Endothelial cell of umbilical vein (primary cell): ENCODE data around the gene TLR1. TPM values are rescaled to one million over a fixed set of nuclear protein-coding genes. Genes with fewer than 3 reads are reported as not detected.

Experiments
- BruUV-seq: library from RNA; stranded (reverse); fragments of 400-500 nt; replicated peaks from 2 replicates; lab custom pipeline; 2021; lab: Mats Ljungman, UMichigan
- CTCF ChIA-PET: fragments of 300-600, 350-600 bp; sonication (Branson Sonifier 250); formaldehyde crosslinking; loops from one replicate; lab custom pipeline; 2021; ENCODE audit warnings: antibody characterized with exemption, inconsistent platforms; lab: Charles Lee
- POLR2A ChIA-PET: fragments of 300-600, 350-600 bp; sonication (Branson Sonifier 250); formaldehyde crosslinking; loops from one replicate; lab custom pipeline; 2021; ENCODE audit warnings: antibody characterized with exemption, inconsistent platforms; lab: Charles Lee
- DNase-seq: peaks from one replicate; pipeline ENCODE4 v3.0.0-alpha.2; 2011; ENCODE audit warnings: low read depth, low spot score
- FAIRE-seq: peaks from 2 replicates; lab custom pipeline; 2011; peaks lifted over from hg19 to GRCh38; lab: Jason Lieb, UNC
- H2AFZ ChIP-seq: 2 replicates; pipeline ENCODE4 v1.6.0; 2012; ENCODE audit warnings: low read depth, low read length, control low read depth, inconsistent platforms
- H3K27ac ChIP-seq: 2 replicates; pipeline ENCODE4 v1.5.1; 2011; ENCODE audit warnings: low read depth, mild to moderate bottlenecking, control low read depth, low read length, moderate library complexity; ENCODE audit not compliant: insufficient read depth
- H3K27me3 ChIP-seq, 2 experiments: 2 replicates each; pipeline versions ENCODE4 v1.6.0 to v1.6.1; 2011; ENCODE audit warnings: low read length in 2 of 2, mixed read lengths in 1 of 2; ENCODE audit not compliant: control insufficient read depth in 2 of 2, insufficient read depth in 2 of 2
- H3K36me3 ChIP-seq, 2 experiments: 2 replicates in 1 of 2; 3 replicates in 1 of 2; pipeline ENCODE4 v1.5.1; 2011; ENCODE audit warnings: low read length in 2 of 2, mild to moderate bottlenecking in 1 of 2, moderate library complexity in 1 of 2; ENCODE audit not compliant: control insufficient read depth in 2 of 2, insufficient read depth in 2 of 2; ENCODE audit errors: extremely low read depth in 1 of 2
- H3K4me1 ChIP-seq: 3 replicates; pipeline ENCODE4 v1.5.1; 2011; ENCODE audit warnings: mild to moderate bottlenecking, low read length; ENCODE audit not compliant: control insufficient read depth, insufficient read depth; ENCODE audit errors: extremely low read depth
- H3K4me2 ChIP-seq: 2 replicates; pipeline ENCODE4 v1.6.1; 2011; ENCODE audit warnings: low read length, control low read depth, mixed read lengths; ENCODE audit not compliant: insufficient read depth
- H3K4me3 ChIP-seq, 3 experiments: fragments of 200-600 bp in 1 of 3; sonication (generic), shearing (Covaris generic) in 1 of 3; replicated peaks in 1 of 3; 2 replicates each; pipeline ENCODE4 v1.5.1; 2011 to 2016; ENCODE audit warnings: control low read depth in 3 of 3, low read length in 3 of 3, mild to moderate bottlenecking in 2 of 3, inconsistent platforms in 1 of 3, low read depth in 1 of 3, moderate library complexity in 1 of 3; ENCODE audit not compliant: insufficient read depth in 1 of 3
- H3K79me2 ChIP-seq: 2 replicates; pipeline ENCODE4 v1.6.0; 2012; ENCODE audit warnings: low read length, inconsistent platforms; ENCODE audit not compliant: control insufficient read depth, insufficient read depth
- H3K9ac ChIP-seq: replicated peaks from 2 replicates; pipeline ENCODE3; 2011; ENCODE audit warnings: low read length, control low read depth; ENCODE audit not compliant: insufficient read depth; ENCODE audit errors: extremely low read depth
- H3K9me1 ChIP-seq: replicated peaks from 3 replicates; pipeline ENCODE4 v1.6.0; 2011; ENCODE audit warnings: mild to moderate bottlenecking, low read length; ENCODE audit not compliant: control insufficient read depth, insufficient read depth; ENCODE audit errors: extremely low read depth
- H3K9me3 ChIP-seq: replicated peaks from 2 replicates; pipeline ENCODE4 v1.5.1; 2012; ENCODE audit warnings: low read length, inconsistent platforms; ENCODE audit not compliant: control insufficient read depth, insufficient read depth
- H4K20me1 ChIP-seq: replicated peaks from 2 replicates; pipeline ENCODE3; 2011; ENCODE audit warnings: mild to moderate bottlenecking, low read length; ENCODE audit not compliant: control insufficient read depth, insufficient read depth; ENCODE audit errors: extremely low read depth
- CTCF ChIP-seq, 2 donors: IDR thresholded peaks; 1 replicate in 1 of 2; 2 replicates in 1 of 2; pipeline ENCODE4 v1.5.1; 2011; ENCODE audit warnings: low read length in 2 of 2, mild to moderate bottlenecking in 2 of 2, moderate library complexity in 2 of 2, control low read depth in 1 of 2, inconsistent platforms in 1 of 2, low read depth in 1 of 2; ENCODE audit not compliant: insufficient read depth in 1 of 2; ENCODE audit errors: extremely low read depth in 1 of 2
- EZH2 ChIP-seq: IDR thresholded peaks from 2 replicates; pipeline ENCODE4 v1.6.1; 2012; ENCODE audit warnings: borderline replicate concordance, low read depth, mild to moderate bottlenecking, moderate library complexity, low read length, inconsistent platforms; ENCODE audit not compliant: severe bottlenecking
- FOS ChIP-seq: IDR thresholded peaks from 2 replicates; pipeline ENCODE4 v1.6.1; 2011; ENCODE audit warnings: mild to moderate bottlenecking, low read length, moderate library complexity, borderline replicate concordance; ENCODE audit not compliant: insufficient read depth
- GATA2 ChIP-seq: IDR thresholded peaks from 2 replicates; pipeline ENCODE4 v1.7.0; 2011; ENCODE audit warnings: low read depth, mild to moderate bottlenecking, moderate library complexity, mixed read lengths, low read length; ENCODE audit not compliant: insufficient read length, insufficient read depth
- JUN ChIP-seq: IDR thresholded peaks from 2 replicates; pipeline ENCODE4 v1.6.1; 2011; ENCODE audit warnings: borderline replicate concordance, low read depth; ENCODE audit not compliant: insufficient read length, insufficient read depth
- MAX ChIP-seq: IDR thresholded peaks from 2 replicates; pipeline ENCODE4 v1.6.1; 2011; ENCODE audit not compliant: insufficient read depth, insufficient read length
- MYC ChIP-seq: IDR thresholded peaks from one replicate; pipeline ENCODE4 v1.6.1; 2011; ENCODE audit warnings: mild to moderate bottlenecking, low read depth, low read length
- POLR2A ChIP-seq: IDR thresholded peaks from 2 replicates; pipeline ENCODE4 v1.6.1; 2012; ENCODE audit warnings: low read depth, mild to moderate bottlenecking, control low read depth, low read length
- POLR2AphosphoS5 ChIP-seq: IDR thresholded peaks from 2 replicates; pipeline ENCODE4 v1.6.1; 2012; ENCODE audit warnings: low read depth, mild to moderate bottlenecking, control low read depth, low read length, moderate library complexity; ENCODE audit not compliant: insufficient read depth
- dilution Hi-C: fragments of 300-500 bp; cut with MboI; formaldehyde crosslinking; loops from one replicate; pipeline ENCODE4 v1.15.0; 2019; ENCODE audit warnings: low sequenced_read_pairs; ENCODE audit not compliant: extremely low pct_ligation_motif_present
- intact Hi-C: fragments of 100-400 bp; cut with micrococcal nuclease; formaldehyde crosslinking; loops from one replicate; pipeline ENCODE4 v1.10.0; 2022
- polyA plus RNA-seq, 4 experiments: library from polyadenylated mRNA; depleted of rRNA in 3 of 4; stranded (reverse) in 3 of 4; unstranded in 1 of 4; fragments of >200 nt; gene quantifications; 2 replicates each; pipeline versions ENCODE4 v1.2.1 to v1.2.3, GENCODE V29; 2011 to 2012; ENCODE audit warnings: missing spikeins in 1 of 4
- total RNA-seq: library from RNA; stranded (reverse); gene quantifications from 2 replicates; pipeline ENCODE4 v1.2.3, GENCODE V29; 2021

The TLR1 gene
- total and polyA plus RNA-seq, 2 donors (not counting 3 experiments of a cell fraction or from before 2014, with no cell fraction given): 0.81 to 2.7 TPM

DNA sequence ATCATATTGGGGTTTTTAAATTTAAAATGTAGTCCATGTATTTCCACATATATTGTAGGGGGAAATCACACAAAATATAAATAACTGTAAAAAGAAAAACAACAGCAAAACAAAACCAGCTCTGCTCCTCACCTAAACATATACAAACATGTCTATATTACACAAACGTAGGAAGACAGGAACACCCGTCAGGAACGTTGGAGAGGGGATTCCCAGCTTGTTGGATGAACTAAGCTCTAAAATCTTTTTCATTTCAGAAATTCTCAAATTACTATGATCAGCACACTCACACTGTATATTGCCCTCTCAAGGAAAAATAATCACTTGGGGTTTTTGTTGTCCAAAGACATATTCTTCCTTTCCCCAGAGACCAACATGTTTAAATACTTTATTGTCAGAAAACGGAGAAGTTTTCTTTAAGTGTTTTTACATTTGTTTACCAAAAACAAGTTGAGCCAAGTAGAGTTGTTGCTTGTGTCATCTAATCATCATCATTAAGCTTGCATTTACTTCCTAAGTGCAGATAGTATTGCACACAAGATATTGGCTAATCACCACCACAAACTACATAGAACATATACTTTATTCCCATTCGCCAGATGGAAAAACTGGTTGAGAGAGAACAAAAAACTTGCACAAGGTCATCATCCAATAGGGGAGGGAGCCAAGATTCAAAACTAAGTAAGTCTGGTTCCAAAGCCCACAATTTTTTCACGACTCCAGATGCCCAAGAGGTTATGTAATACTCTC lies 19.4 kb downstream of the TLR1 start:
- no peaks in the 10 kb centered on the region for H3K36me3 ChIP-seq
- no peaks in the 10 kb centered on the region for H4K20me1 ChIP-seq
- no peaks in the 10 kb centered on the region for H3K79me2 ChIP-seq
- DNase-seq (no peak), FAIRE-seq (no peak)
- no peak overlapping the region for H3K9ac ChIP-seq
- intact Hi-C loops (no loop called here), dilution Hi-C loops (no loop called here)
- no peaks in the 10 kb centered on the region for H3K9me3 ChIP-seq
- no peaks in the 10 kb centered on the region for H3K27me3 ChIP-seq
- CTCF ChIA-PET: interaction anchor here (0.7 to 2.5 kb wide), 2 partner anchors 20 to 26 kb away, joined by 4 to 14 read pairs; no protein-coding TSS in a partner anchor
- no peak overlapping the region for H3K27ac ChIP-seq
- H3K4me1 ChIP-seq: no peaks in the 10 kb centered on the region
- no peak overlapping the region for H2AFZ ChIP-seq
- TF ChIP-seq JUN (no peak), POLR2A (no peak), MYC (no peak), MAX (no peak)
- H3K4me2 ChIP-seq: no peak overlapping the region
- POLR2A ChIA-PET: no interaction called here
- BruUV-seq: no TSS peak
- H3K4me3 ChIP-seq: no peak overlapping the region
- no peaks in the 10 kb centered on the region for H3K9me1 ChIP-seq

- Histone ChIP-seq H3K36me3 (no peaks in the 10 kb centered on the region), H3K4me1 (no peaks in the 10 kb centered on the region), H3K9me3 (no peaks in the 10 kb centered on the region), H3K27me3 (no peaks in the 10 kb centered on the region), H2AFZ (no peak overlapping the region), H3K4me3 (no peak overlapping the region), H3K9me1 (no peaks in the 10 kb centered on the region), H3K4me2 (no peak overlapping the region), H3K79me2 (no peaks in the 10 kb centered on the region), H3K9ac (no peak overlapping the region), H4K20me1 (no peaks in the 10 kb centered on the region), H3K27ac (no peak overlapping the region)
- intact Hi-C loops (no loop called here), dilution Hi-C loops (no loop called here)
- DNase-seq: no peak
- no peak for TF ChIP-seq MAX
- no peak for TF ChIP-seq FOS
- no peak for TF ChIP-seq JUN
- TF ChIP-seq MYC: no peak
- TF ChIP-seq POLR2AphosphoS5: no peak
- no peak for TF ChIP-seq POLR2A
- TF ChIP-seq GATA2: no peak
- TF ChIP-seq CTCF (IDR thresholded peaks at IDR 0.05; ENCODE audit: extremely low read depth in 1 of 2, insufficient read depth in 1 of 2, low read depth in 1 of 2, low read length in 2 of 2): no peak
- no peak for TF ChIP-seq EZH2
- ChIA-PET CTCF (interaction anchor here (0.6 to 4.6 kb wide), 3 partner anchors 20 to 1426 kb away, joined by 3 to 89 read pairs (median 31); partner anchors contain the start of gene TLR1), POLR2A (no interaction called here)
- no TSS peak for BruUV-seq
- no peak for FAIRE-seq
These were observed 20.4 kb downstream of the TLR1 start for GRCh38 chr4:38784141-38784540.
